Stimulated activated CD8-positive, alpha-beta memory T cell treated with anti-CD3 and anti-CD28 coated beads, Interleukin-2, amount 100 ng/mL, for 48 hours (primary cell): ENCODE measurements around the gene PERM1.

Source experiments
- DNase-seq, 2 donors: peaks; one replicate each; pipeline ENCODE4 v3.0.0-alpha.2; 2020; ENCODE audit warnings: low read depth in 2 of 2

Gene PERM1

DNA sequence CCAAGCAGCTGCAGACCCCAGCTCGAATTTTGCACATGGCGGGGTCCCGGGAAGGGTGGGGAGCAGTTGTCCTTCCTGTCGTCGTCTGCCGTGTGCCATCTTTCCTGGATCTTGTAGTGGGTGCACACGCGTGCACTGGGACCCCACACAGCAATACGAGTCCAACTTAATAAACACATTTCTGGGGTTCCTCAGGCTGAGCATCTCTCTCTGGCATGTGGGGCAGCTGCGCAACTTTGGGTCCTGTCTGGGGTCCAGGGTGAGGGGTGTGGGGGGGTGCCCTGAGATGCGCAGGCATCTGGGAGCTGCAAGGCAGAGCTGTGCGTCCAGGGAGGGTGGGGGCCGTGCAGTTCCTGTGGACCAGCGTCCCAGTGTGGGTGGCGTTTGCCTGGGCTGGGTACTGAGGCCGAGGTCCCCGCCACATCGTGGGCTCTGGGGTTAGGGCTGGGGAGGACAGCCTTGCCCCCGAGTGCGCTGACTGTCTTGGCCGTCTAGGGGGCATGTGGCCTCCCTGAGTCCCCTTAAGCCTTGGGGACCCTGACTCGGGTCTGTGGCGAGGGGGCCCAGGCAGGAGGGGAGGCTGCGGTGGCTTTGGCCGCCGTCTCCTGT, 16.3 kb downstream of the PERM1 start:
- DNase-seq = no peak

DNA sequence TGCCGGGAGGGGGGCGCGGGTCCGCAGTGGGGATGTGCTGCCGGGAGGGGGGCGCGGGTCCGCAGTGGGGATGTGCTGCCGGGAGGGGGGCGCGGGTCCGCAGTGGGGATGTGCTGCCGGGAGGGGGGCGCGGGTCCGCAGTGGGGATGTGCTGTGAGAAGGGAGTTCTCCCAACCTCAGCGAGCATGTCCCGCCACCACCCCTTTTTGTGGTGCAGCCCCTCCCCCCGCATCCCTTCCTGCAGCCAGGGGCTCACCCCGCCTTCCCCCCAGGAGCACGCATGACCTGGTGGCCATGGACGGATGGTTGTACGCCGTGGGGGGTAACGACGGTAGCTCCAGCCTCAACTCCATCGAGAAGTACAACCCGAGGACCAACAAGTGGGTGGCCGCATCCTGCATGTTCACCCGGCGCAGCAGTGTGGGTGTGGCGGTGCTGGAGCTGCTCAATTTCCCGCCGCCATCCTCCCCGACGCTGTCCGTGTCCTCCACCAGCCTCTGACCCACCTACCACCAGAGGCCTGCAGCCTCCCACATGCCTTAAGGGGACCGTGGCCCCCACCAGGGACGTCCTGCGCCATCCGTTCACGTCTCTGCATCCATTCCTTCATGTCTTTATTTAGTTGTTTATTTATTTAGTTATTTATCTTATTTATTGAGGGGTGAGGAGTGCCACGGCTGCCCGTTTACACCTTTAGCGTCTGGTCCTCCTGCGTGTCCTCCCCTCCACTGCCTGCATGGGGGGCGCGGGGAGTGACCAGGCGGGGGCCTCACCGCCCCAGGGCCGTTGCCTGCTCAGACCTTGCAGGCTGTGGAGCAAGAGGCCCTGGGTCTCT, 17.0 kb downstream of the PERM1 start:
- no peak for DNase-seq

DNA sequence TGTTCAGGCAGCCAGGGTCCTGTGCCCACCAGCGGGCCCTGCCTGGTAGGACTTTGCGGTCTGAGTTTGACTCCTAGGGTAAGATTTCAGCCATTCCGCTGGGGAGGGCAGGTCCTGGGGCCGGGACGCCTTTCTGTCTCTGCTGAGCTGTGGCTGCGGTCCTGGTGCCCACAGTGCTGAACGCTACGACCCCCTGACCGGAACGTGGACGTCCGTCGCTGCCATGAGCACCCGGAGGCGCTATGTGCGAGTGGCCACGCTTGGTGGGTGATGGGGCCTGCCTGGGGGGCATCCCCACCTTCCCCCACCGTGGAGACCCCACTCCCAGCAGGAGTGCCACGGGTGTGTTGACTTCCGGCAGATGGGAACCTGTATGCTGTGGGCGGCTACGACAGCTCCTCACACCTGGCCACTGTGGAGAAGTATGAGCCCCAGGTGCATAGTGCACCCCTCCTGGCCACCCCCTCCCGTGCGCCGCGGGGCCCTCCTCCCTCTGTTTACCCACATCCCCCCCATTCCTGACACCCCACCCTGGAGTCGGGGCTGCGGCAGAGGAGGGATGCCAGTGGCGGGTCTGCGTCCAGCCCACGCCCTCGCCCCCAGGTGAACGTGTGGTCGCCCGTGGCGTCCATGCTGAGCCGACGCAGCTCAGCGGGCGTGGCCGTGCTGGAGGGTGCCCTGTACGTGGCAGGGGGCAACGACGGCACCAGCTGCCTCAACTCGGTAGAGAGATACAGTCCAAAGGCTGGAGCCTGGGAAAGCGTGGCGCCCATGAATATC, 18.0 kb downstream of the PERM1 start:
- DNase-seq = no peak

DNA sequence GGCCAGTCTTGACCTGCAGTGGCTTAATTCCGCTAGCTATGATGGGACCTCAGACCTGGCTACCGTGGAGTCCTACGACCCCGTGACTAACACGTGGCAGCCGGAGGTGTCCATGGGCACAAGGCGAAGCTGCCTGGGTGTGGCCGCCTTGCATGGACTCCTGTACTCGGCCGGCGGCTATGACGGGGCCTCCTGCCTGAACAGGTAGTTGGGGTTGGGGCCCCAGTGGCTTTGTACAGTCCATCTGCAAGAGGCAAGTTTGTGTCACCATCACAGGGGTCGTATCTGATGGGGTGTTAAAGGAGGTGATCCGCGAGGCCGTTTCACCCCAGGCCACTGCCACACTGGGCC, 18.6 kb downstream of the PERM1 start:
- no peak for DNase-seq

DNA sequence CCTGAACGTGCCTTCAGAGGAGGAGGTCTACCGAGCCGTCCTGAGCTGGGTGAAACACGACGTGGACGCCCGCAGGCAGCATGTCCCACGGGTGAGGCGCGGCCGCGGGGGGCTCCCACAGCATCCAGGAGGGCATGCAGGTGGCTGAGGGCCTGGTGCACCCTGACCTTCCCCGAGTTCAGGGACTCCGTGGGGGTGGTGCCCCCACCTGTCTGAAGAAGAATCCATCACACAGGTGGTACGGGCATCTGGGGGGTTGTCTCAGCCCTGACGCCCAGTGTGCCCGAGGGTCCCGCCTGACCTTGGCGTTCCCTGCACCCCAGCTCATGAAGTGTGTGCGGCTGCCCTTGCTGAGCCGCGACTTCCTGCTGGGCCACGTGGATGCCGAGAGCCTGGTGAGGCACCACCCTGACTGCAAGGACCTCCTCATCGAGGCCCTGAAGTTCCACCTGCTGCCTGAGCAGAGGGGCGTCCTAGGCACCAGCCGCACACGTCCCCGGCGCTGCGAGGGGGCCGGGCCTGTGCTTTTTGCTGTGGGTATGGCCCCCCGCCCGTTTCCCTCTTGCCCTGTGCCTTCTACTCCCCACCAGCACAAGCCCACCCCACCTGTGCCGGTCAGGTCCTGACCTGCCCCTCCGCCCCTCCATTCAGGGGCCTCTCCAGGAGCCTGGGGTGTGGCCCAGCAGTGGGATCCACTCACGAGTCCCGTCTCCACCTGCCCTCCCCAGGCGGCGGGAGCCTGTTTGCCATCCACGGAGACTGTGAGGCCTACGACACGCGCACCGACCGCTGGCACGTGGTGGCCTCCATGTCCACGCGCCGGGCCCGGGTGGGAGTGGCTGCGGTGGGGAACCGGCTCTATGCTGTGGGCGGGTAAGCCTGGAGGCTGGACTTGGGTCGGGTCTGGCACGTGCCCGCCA, 19.3 kb downstream of the PERM1 start:
- DNase-seq = no peak

DNA sequence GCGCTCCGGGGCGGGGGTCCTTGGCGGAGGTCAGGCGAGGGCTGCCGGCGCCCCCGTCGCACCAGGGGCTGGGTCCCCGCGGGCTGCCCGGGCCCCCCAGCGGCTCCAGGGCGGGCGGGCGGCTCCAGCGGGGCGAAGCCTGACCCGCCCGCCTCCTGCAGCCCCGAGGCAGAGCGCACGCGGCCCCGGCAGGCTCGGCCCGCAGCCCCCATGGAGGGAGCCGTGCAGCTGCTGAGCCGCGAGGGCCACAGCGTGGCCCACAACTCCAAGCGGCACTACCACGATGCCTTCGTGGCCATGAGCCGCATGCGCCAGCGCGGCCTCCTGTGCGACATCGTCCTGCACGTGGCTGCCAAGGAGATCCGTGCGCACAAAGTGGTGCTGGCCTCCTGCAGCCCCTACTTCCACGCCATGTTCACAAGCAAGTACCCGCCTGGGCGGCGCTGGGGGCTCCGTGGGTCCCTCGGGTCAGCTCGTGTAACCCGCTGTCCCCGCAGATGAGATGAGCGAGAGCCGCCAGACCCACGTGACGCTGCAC, 20.7 kb downstream of the PERM1 start:
- DNase-seq = no peak

DNA sequence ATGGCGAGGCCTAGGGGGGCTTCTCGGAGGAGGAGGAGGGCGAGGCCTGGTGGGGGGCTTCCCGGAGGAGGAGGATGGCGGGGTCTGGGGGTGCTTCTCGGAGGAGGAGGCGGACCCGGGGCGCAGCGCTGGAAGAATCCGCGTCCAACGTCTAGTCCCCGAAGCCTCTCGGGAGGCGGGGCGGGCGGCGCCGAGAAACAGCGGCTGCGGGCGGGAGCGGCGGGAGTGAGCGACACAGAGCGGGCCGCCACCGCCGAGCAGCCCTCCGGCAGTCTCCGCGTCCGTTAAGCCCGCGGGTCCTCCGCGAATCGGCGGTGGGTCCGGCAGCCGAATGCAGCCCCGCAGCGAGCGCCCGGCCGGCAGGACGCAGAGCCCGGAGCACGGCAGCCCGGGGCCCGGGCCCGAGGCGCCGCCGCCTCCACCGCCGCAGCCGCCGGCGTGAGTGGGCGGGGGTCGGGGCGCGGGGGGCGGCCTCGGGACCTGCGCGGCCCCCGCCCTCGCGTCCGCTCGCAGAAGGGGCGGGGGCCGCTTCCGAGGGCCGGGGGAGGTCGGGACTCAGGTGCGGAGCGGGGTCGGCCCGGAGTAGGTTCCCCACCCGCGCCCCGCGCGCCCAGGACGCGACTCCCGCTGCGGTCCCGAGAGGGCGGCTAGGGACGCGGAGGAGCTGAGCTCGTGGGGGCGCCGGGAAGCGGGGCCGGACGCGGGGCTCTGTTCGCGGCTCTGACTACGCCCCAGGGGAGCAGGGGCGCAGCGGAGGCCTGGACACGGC, 21.3 kb downstream of the PERM1 start, which contains the start of gene KLHL17:
TSS of gene KLHL17 (plus strand) at position 222 of the 769 bp plus-strand sequence. CDS start at position 332, 110 bp downstream.
- peak; percentile 80 to 81 for DNase-seq

DNA sequence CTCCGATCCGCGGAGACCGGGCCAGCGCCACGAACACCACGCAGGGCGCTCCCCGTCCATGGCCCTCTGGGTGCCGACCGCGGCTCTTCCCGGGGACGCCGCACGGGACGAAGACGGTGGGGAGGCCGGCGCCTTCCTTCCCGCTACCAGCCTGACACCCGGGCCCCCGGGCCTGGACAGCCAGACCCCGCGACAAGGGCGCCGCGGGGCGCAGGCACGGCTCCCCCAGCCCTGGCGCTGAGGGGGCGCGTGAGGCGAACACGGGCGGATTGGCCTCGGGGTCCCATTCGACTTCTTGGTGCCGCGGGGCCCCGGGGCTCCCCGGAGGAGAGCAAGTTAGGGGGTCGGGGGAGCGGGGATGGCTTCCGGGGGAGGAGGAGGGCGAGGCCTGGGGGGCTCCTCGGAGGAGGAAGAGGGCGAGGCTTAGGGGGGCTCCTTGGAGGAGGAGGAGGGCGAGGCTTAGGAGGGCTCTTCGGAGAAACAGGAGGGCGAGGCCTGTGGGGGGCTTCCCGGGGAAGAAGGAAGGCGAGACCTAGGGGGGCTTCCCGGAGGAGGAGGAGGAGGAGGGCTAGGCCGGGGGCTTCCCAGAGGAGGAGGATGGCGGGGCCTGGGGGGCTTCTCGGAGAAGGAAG, 22.0 kb downstream of the PERM1 start:
- DNase-seq = no peak

DNA sequence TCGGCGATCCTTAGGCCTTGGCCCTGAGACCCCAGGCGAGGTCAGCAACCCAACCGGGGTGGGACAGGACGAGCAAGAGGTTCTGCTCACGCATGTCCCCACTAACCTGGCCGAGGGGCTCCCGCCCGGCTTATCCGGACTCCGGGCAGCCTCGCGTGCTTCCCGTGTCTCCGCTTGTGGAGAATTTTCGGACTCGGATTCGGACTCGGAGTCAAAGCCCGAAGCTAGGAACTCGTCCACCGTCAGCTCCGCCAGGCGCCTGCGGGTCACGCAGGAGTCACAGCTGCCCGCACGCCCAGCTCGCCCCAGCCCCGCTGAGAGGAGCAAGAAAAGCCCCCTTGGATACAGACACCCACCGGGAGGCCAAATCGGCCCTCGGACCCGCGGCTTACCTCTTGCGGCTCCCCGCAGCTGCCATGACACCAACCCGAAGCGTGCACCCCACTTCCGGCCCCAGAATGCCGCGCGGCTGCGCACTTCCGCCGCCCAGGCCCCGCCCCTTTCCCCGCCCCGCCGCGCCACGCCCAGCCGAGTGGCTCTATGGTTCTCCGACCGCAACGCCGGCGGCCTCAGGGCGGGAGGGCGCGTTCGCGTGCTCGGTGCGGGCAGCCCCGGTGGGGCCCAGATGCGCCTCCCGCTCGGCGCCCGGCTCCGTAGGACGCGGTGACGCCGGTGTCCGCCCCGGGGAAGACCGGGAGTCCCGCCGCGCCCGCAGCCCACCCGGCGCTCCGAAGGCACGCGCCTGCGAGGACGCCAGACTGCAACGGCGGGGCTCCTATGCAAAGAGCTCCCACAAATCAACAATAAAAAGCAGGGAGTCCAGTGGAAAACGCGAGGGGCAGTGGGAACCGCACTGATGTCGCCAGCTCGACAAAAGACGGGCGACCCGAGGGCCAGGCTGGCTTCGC, 22.8 kb downstream of the PERM1 start, which contains the start of gene NOC2L:
TSS of gene NOC2L (minus strand) at position 434 of the 908 bp plus-strand sequence. CDS start at position 418, 16 bp downstream.
- DNase-seq = peak; percentile 97 to 98

DNA sequence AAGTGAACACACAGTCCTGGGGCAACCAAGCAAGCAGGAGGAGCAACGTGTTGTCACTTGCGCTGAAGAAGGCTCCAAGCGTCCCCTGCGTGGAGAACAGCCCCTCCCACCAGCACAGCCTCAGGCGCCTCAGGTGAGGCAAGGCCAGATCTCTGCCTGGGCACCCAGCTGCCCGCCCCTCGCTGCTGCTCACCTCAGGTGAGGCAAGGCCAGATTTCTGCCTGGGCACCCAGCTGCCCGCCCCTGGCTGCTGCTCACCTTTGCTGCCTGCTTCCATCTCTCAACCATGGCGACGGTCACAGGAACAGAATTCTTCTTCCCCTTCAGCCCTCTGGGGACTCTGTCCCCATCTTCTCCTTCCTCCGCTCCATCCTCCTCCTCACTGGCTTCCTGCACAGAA, 25.3 kb downstream of the PERM1 start:
- DNase-seq = no peak

DNA sequence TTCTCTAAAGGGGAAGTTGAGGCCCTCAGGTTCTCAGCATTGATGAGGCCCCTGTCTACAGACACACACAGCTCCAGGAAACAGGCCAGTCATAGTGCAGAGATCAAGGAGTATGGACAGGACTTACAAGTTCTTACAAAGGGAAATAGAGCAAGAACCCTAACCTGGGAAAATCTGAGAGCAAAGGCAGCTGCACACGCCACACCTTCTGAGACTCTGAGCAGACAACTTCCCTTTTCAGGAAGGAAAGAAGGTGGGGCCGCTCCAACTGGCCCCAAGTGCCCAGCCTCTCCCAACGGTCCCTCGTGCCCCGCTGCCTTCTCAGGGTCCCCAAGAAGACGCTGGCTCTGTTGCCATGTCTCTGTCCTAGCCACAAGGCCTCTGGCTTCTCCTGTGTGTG, 26.4 kb downstream of the PERM1 start:
- DNase-seq = no peak

DNA sequence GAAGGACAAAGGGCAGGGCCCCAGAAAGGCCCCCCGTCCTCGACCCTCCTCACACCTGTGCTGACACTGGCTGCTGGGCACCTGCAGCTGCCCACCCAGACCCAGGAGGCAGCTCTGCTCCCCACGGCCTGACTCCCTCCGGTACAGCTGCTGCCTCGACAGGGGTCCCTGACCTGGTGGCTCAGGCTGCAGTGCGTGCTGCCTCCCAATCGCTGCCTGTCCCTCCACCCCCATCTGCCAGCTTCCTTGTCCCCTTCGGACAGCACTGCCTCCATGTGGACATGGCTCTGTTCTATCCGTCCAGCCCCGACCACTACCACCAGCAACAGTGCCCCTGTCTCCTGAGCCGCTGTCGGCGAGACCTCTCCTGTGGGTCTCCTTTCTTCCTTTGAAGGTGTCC, 27.0 kb downstream of the PERM1 start:
- no peak for DNase-seq

DNA sequence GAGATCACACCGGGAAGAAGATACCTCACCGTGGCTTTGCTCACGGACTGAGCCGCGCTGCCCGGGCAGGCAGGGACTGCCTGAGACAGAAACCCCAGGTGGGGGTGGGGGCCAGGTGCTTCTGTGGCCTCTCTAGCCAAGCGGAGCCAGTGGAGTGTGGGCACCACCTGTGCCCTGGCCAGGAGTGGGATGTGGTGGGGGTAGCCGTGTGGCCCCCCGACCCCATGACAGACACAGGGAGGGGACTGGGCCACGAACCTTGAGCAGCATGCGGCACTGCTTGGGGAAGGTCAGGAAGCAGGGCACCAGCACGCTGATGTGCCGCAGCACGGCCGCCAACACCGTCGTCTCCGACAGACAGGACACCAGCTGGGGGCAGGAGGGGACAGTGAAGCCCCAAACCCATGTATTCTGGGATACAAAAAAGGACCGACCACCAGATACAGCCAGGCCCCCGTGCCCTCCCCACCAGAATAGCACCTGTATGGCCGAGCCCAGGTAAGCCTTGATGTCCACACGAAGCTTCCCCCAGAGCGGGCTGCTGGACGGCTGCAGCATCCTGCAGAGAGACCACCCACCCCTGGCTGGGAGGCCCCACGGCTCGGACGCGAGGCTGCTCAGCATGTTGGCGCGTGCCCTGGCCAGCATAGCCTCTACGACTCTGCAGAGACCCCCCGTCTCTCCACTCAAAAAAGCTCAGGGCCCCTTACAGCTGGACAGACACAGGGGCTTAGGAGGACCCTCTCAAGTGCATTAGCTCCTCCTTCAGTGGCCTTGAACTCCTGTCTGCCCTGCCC, 28.2 kb downstream of the PERM1 start:
- DNase-seq = no peak

DNA sequence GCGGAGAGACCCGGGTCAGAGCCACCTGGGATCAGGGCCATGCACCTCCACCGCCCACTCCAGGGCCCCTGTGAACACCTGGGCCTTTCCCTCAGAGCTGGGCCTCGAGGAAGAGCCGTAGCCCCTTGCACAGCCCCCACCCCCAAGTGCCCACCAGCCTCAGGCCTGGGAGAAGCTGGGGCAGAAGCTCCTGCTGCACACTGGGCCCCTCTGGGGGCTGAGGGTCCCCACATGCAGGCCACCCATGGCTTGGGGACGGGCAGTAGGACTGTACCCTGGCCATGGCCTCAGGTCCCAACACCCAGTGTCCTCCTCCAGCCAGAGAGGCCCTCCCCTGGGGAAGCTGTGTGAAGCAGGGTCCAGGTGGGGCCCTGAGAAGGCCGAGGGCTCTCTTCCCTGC, 29.3 kb downstream of the PERM1 start:
- no peak for DNase-seq

DNA sequence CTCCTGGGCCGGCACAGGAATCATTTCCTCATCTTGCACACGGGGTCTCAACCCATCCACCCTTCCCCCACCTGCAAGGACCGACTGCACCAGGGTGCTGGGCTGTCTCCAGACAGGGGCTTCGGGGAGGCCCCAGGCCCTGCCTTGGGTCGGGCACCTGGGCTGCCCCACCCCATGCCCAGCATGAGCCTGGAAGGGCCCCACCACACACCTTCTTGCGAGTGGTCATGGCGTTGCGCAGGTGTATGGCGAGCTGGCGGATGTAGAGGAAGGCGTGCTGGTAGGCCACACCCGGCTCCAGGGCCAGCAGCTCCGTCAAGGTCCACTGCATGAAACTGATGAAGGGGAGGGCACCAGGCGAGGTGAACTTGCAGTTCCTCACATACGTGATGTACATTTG, 29.7 kb downstream of the PERM1 start:
- DNase-seq = no peak

DNA sequence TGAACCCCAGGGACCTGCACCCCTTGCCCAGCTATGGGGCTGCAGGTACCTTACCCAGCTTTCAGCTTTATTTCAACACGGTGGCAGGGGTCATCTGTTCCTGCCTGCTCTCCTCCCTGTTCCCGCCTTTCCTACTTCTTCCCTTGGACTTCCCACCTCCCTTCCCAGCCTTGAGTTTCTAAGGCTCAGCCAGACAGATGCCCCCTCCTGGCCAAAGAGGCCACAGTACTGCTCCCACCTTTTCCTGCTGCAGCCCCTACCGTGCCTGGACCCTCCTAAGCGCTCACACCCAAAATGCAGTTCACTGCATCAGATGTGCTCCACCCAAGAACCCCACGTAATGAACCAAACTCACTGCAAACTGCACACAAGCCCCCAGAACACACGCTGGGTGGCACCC, 30.5 kb downstream of the PERM1 start:
- DNase-seq = no peak

DNA sequence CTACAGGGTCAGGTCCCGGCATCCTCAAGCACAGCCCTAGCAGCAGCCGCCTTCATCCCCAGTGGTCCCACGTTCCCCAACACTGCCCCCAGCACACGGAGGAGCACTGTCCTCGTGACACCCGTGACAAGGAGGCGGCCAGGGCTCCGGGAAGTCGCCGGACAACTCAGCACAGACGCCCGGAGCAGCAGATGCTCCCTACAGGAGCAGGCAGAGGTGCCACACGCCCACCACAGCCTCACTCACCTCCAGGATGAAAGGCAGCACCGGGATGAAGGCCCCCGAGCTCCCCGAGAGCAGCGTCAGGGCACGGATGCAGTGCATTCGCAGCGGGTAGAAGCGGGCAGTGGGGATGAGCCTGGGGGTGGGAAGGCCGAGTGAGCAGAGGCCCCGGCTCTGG, 31.0 kb downstream of the PERM1 start:
- no peak for DNase-seq

DNA sequence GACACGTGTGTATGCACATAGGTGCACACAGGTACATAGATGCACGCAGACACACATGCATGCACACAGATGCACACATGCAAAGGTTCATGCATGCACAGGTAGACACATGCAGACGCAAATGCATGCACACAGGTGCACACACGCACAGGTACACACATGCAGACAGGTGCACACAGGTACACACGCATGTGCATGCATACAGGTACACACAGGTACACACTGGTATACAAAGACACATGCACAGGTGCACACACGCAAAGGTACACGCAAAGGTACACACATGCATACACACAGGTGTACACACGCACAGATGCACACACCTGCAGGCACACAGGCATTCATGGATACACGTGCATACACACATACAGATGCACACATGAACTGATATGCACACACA, 31.6 kb downstream of the PERM1 start:
- no peak for DNase-seq
